Left lung (tissue), 10 donors: ENCODE measurements around the gene DENR. TPM values are rescaled to one million over a fixed set of nuclear protein-coding genes. Genes with fewer than 3 reads are reported as not detected.
"Not testable (repeated sequence)": the region's sequence is repeated elsewhere in the genome, so short reads cannot be mapped to it uniquely, and the experiment has no call there.

Experiments used
- ATAC-seq: fragments of 200-7000 bp; cut with Tn5 transposase; one replicate; pipeline ENCODE4 v1.9.1; 2020; ENCODE audit warnings: moderate library complexity
- DNase-seq, 4 donors: peaks; one replicate each; pipeline ENCODE4 v3.0.0-alpha.2; 2013 to 2020
- H3K27ac ChIP-seq, 2 donors: fragments of 200-600 bp; sonication (generic) in 1 of 2; one replicate each; pipeline versions ENCODE4 v1.5.0 to v1.8.0; 2020 to 2021
- H3K27me3 ChIP-seq, 2 donors: fragments of 200-600 bp; sonication (generic) in 1 of 2; one replicate each; pipeline versions ENCODE4 v1.5.0 to v1.8.0; 2020 to 2021
- H3K36me3 ChIP-seq, 2 donors: fragments of 200-600 bp; sonication (generic) in 1 of 2; one replicate each; pipeline versions ENCODE4 v1.5.0 to v1.8.0; 2020 to 2021
- H3K4me1 ChIP-seq, 2 donors: fragments of 200-600 bp; one replicate each; pipeline ENCODE4 v1.8.0; 2021
- H3K4me3 ChIP-seq, 2 donors: fragments of 200-600 bp; sonication (generic) in 1 of 2; one replicate each; pipeline versions ENCODE4 v1.5.0 to v1.8.0; 2020 to 2021; ENCODE audit warnings: mild to moderate bottlenecking in 1 of 2
- H3K9me3 ChIP-seq, 2 donors: fragments of 200-600 bp; sonication (generic) in 1 of 2; one replicate each; pipeline versions ENCODE4 v1.5.0 to v1.8.0; 2020 to 2021
- CTCF ChIP-seq, 2 donors: fragments of 200-600 bp; sonication (generic) in 1 of 2; IDR thresholded peaks; one replicate each; pipeline versions ENCODE4 v1.5.0 to v1.8.0; 2021; ENCODE audit warnings: antibody characterized with exemption in 2 of 2
- intact Hi-C, 2 donors: fragments of 100-400 bp; cut with DNase I; formaldehyde crosslinking; loops; one replicate each; pipeline versions ENCODE4 v1.11.2 to v1.14.2; 2022
- polyA plus RNA-seq, 6 donors: library from polyadenylated mRNA; unstranded; fragments of 120-200 nt; gene quantifications; one replicate each; pipeline ENCODE4 v1.2.1, GENCODE V29; 2013; ENCODE audit not compliant: insufficient read length in 6 of 6
- total RNA-seq, 2 donors: library from RNA; stranded (reverse); fragmentation: NEBNext Ultra II Directional; extraction: Animal tissue kit (Norgen Biotek cat#: 25700); gene quantifications; one replicate each; pipeline ENCODE4 v1.2.1, GENCODE V29; 2021
- donor health status: DM: no; HTN: yes; CAD: no.
- donor health status: DM: no; HTN: no; CAD: no.

The DENR gene
- total and polyA plus RNA-seq, 8 donors, result 35.7 to 102 (median 89.2) TPM

GRCh38 chr12:122749569-122750332, 2.9 kb upstream of the DENR start:
- peaks cover 0 to 6% of the 10 kb centered on the region in 2 donors for H3K36me3 ChIP-seq
- ATAC-seq, result no peak
- H3K27me3 ChIP-seq, result no peaks in the 10 kb centered on the region
- no peak for DNase-seq
- peaks cover 7 to 45% of the 10 kb centered on the region in 2 donors for H3K4me1 ChIP-seq
- no peak for TF ChIP-seq CTCF (IDR thresholded peaks at IDR 0.05)
- intact Hi-C loops, result loop anchor here in 1 of 2 donors (5.0 kb wide), 1 partner anchor 112 kb away; no protein-coding TSS in a partner anchor
- H3K4me3 ChIP-seq, result no peak overlapping the region
- H3K9me3 ChIP-seq, result no peaks in the 10 kb centered on the region
- no peak overlapping the region for H3K27ac ChIP-seq

GRCh38 chr12:122750781-122751515, 1.7 kb upstream of the DENR start:
- not testable (repeated sequence) for DNase-seq, H3K27ac ChIP-seq, H3K9me3 ChIP-seq, ATAC-seq, H3K4me3 ChIP-seq, H3K27me3 ChIP-seq
- intact Hi-C loops, result loop anchor here in 1 of 2 donors (5.0 kb wide), 1 partner anchor 114 kb away; no protein-coding TSS in a partner anchor
- peaks cover 0 to 18% of the 10 kb centered on the region in 2 donors for H3K36me3 ChIP-seq
- peaks cover 7 to 45% of the 10 kb centered on the region in 2 donors for H3K4me1 ChIP-seq

GRCh38 chr12:122753319-122753650, 661 bp downstream of the DENR start:
- DNase-seq (no peak), ATAC-seq (no peak)
- Histone ChIP-seq H3K27ac (peak overlapping the region in 1 of 2 donors; percentile 84), H3K27me3 (no peaks in the 10 kb centered on the region), H3K4me3 (peak overlapping the region; percentile 64 to 89), H3K9me3 (no peaks in the 10 kb centered on the region), H3K4me1 (peaks cover 7 to 36% of the 10 kb centered on the region in 2 donors), H3K36me3 (peaks cover 0 to 42% of the 10 kb centered on the region in 2 donors)
- intact Hi-C loops, result loop anchor here in 1 of 2 donors (5.0 kb wide), 1 partner anchor 116 kb away; no protein-coding TSS in a partner anchor
- no peak for TF ChIP-seq CTCF (IDR thresholded peaks at IDR 0.05)

GRCh38 chr12:122754790-122755189, 2.2 kb downstream of the DENR start:
- DNase-seq, result no peak
- no peak for TF ChIP-seq CTCF (IDR thresholded peaks at IDR 0.05)

GRCh38 chr12:122757568-122757967, 4.9 kb downstream of the DENR start:
- Histone ChIP-seq H3K4me1 (peaks cover 7 to 13% of the 10 kb centered on the region in 2 donors), H3K27me3 (no peaks in the 10 kb centered on the region), H3K9me3 (no peaks in the 10 kb centered on the region), H3K36me3 (peaks cover 0 to 84% of the 10 kb centered on the region in 2 donors), H3K27ac (no peak overlapping the region), H3K4me3 (no peak overlapping the region)
- no peak for DNase-seq
- ATAC-seq, result no peak
- intact Hi-C loops, result no loop called here
- no peak for TF ChIP-seq CTCF (IDR thresholded peaks at IDR 0.05)

More at GRCh38 chr12:122754790-122755189, 2.2 kb downstream of the DENR start:
- H3K36me3 ChIP-seq, result peaks cover 0 to 56% of the 10 kb centered on the region in 2 donors
- ATAC-seq, result no peak
- H3K27ac ChIP-seq, result no peak overlapping the region
- intact Hi-C loops, result loop anchor here in 1 of 2 donors (5.0 kb wide), 1 partner anchor 117 kb away; no protein-coding TSS in a partner anchor
- no peaks in the 10 kb centered on the region for H3K27me3 ChIP-seq
- no peaks in the 10 kb centered on the region for H3K9me3 ChIP-seq
- peaks cover 7 to 29% of the 10 kb centered on the region in 2 donors for H3K4me1 ChIP-seq
- H3K4me3 ChIP-seq, result no peak overlapping the region
